ENCODE data around the gene FUBP3. TPM values are rescaled to one million over a fixed set of nuclear protein-coding genes. Genes with fewer than 3 reads are reported as not detected.

Gene FUBP3
- total RNA-seq, 1 donor from 2014 or later: 87.2 TPM

DNA sequence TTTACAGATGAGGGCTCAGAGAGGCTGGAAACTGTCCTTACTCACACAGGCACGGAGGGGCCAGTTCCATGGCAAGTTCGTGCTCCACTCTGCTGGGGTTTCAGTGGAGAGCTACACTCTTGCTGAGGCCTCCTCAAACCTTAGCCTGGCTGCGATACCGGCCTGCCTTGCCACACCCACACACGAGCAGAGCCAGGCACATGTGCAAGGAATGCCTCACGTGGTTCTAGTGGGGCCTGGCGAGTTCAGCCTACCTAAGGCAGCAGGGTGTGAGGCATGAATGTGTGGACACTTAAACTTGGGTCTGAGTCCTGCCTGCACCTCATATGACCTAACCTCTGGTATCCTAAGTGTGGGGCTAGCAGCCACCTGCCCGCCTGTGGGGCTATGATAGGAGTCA is 63.5 kb downstream of the FUBP3 start:
- H3F3A ChIP-seq (ENCODE audit: low read depth): peaks cover 18% of the 10 kb centered on the region
- peaks cover 16% of the 10 kb centered on the region for H4K20me1 ChIP-seq (ENCODE audit: low read depth)
- H3K36me3 Mint-ChIP-seq: peaks cover 3% of the 10 kb centered on the region
- H3K27ac Mint-ChIP-seq: no peak overlapping the region
- H3K79me2 ChIP-seq (ENCODE audit: low read depth): no peaks in the 10 kb centered on the region
- H3K4me2 ChIP-seq: no peak overlapping the region
- H3K4me3 ChIP-seq: no peak overlapping the region
- no peaks in the 10 kb centered on the region for H3K36me3 ChIP-seq
- no peak overlapping the region for H3K4me3 Mint-ChIP-seq
- H2AFZ ChIP-seq (replicated peaks): no peak overlapping the region
- no peak overlapping the region for H3K27ac ChIP-seq
- H3K4me1 Mint-ChIP-seq: peaks cover 10% of the 10 kb centered on the region
- no peak overlapping the region for H3K9ac ChIP-seq
- no peak for TF ChIP-seq EZH2 (IDR thresholded peaks at IDR 0.05)
- TF ChIP-seq, protein P1, sequence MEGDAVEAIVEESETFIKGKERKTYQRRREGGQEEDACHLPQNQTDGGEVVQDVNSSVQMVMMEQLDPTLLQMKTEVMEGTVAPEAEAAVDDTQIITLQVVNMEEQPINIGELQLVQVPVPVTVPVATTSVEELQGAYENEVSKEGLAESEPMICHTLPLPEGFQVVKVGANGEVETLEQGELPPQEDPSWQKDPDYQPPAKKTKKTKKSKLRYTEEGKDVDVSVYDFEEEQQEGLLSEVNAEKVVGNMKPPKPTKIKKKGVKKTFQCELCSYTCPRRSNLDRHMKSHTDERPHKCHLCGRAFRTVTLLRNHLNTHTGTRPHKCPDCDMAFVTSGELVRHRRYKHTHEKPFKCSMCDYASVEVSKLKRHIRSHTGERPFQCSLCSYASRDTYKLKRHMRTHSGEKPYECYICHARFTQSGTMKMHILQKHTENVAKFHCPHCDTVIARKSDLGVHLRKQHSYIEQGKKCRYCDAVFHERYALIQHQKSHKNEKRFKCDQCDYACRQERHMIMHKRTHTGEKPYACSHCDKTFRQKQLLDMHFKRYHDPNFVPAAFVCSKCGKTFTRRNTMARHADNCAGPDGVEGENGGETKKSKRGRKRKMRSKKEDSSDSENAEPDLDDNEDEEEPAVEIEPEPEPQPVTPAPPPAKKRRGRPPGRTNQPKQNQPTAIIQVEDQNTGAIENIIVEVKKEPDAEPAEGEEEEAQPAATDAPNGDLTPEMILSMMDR (IDR thresholded peaks at IDR 0.05): no peak
- TF ChIP-seq EZH2phosphoT487 (IDR thresholded peaks at IDR 0.05): no peak
- H3K27me3 ChIP-seq: no peaks in the 10 kb centered on the region
- H3K9me3 ChIP-seq (ENCODE audit: low read depth): peaks cover 3% of the 10 kb centered on the region
- no peak for DNase-seq (ENCODE audit: low spot score)
- H3K4me1 ChIP-seq: peaks cover 11% of the 10 kb centered on the region
- peaks cover 3% of the 10 kb centered on the region for H3K9me3 Mint-ChIP-seq
- H3K27me3 Mint-ChIP-seq (ENCODE audit: insufficient read depth, low read depth): peaks cover 3% of the 10 kb centered on the region

DNA sequence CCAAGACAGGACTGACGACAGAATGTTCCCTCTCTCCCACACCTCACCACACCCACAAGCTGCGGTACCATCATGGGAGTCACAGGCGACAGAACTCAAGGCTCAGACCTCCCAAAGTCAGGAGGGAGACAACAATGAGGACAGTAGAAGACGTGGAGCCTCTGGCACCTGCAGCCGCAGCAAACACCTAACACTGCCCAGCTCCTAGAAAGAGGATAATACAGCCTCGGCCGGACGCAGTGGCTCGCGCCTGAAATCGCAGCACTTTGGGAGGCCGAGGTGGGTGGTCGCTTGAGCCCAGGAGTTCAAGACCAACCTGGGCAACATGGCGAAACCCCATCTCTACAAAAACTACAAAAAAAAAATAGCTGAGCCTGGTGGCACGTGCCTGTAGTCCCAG is 71.8 kb downstream of the FUBP3 start:
- no peaks in the 10 kb centered on the region for H3F3A ChIP-seq (ENCODE audit: low read depth)
- peaks cover 3% of the 10 kb centered on the region for H3K9me3 Mint-ChIP-seq

DNA sequence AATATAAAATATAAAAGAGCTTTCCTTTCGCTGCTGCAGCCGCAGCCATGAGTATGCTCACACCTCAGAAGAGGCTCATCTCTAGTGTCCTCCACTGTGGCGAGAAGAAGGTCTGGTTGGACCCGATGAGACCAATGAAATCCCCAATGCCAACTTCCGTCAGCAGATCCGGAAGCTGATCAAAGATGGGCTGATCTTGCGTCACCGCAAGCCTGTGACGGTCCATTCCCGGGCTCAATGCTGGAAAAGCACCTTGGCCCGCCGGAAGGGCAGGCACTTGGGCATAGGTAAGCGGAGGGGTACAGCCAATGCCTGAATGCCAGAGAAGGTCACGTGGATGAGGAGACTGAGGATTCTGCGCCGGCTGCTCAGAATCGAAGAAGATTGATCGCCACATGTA is 72.4 kb downstream of the FUBP3 start:
- H3K4me3 Mint-ChIP-seq: no peak overlapping the region
- peaks cover 45% of the 10 kb centered on the region for H3K27me3 Mint-ChIP-seq (ENCODE audit: insufficient read depth, low read depth)

More for the DNA sequence above, 71.8 kb downstream of the FUBP3 start:
- Histone ChIP-seq H3K27ac (no peak overlapping the region), H3K9me3 (ENCODE audit: low read depth) (no peaks in the 10 kb centered on the region), H3K4me2 (no peak overlapping the region), H3K36me3 (no peaks in the 10 kb centered on the region), H3K27me3 (peaks cover 38% of the 10 kb centered on the region), H3K4me1 (no peaks in the 10 kb centered on the region), H2AFZ (replicated peaks) (no peak overlapping the region), H3K4me3 (no peak overlapping the region), H4K20me1 (ENCODE audit: low read depth) (no peaks in the 10 kb centered on the region), H3K79me2 (ENCODE audit: low read depth) (no peaks in the 10 kb centered on the region), H3K9ac (no peak overlapping the region)
- H3K4me3 Mint-ChIP-seq: no peak overlapping the region
- H3K27ac Mint-ChIP-seq: no peak overlapping the region
- TF ChIP-seq EZH2phosphoT487 (IDR thresholded peaks at IDR 0.05): no peak
- TF ChIP-seq EZH2 (IDR thresholded peaks at IDR 0.05): no peak
- TF ChIP-seq, protein P1 (IDR thresholded peaks at IDR 0.05): no peak
- DNase-seq (ENCODE audit: low spot score): no peak
- no peaks in the 10 kb centered on the region for H3K4me1 Mint-ChIP-seq
- peaks cover 41% of the 10 kb centered on the region for H3K27me3 Mint-ChIP-seq (ENCODE audit: insufficient read depth, low read depth)
- H3K36me3 Mint-ChIP-seq: no peaks in the 10 kb centered on the region

More for the DNA sequence above, 72.4 kb downstream of the FUBP3 start:
- TF ChIP-seq EZH2 (IDR thresholded peaks at IDR 0.05) (no peak), EZH2phosphoT487 (IDR thresholded peaks at IDR 0.05) (no peak)
- TF ChIP-seq, protein P1 (IDR thresholded peaks at IDR 0.05): no peak
- no peak overlapping the region for H3K4me3 ChIP-seq
- no peaks in the 10 kb centered on the region for H4K20me1 ChIP-seq (ENCODE audit: low read depth)
- peaks cover 43% of the 10 kb centered on the region for H3K27me3 ChIP-seq
- no peaks in the 10 kb centered on the region for H3K79me2 ChIP-seq (ENCODE audit: low read depth)
- Mint-ChIP-seq H3K36me3 (no peaks in the 10 kb centered on the region), H3K27ac (no peak overlapping the region), H3K9me3 (peaks cover 3% of the 10 kb centered on the region), H3K4me1 (no peaks in the 10 kb centered on the region)
- no peaks in the 10 kb centered on the region for H3K4me1 ChIP-seq
- H3K9me3 ChIP-seq (ENCODE audit: low read depth): no peaks in the 10 kb centered on the region
- H3K36me3 ChIP-seq: no peaks in the 10 kb centered on the region
- no peak overlapping the region for H3K9ac ChIP-seq
- no peak for DNase-seq (ENCODE audit: low spot score)
- H2AFZ ChIP-seq (replicated peaks): no peak overlapping the region
- no peak overlapping the region for H3K27ac ChIP-seq
- no peaks in the 10 kb centered on the region for H3F3A ChIP-seq (ENCODE audit: low read depth)
- no peak overlapping the region for H3K4me2 ChIP-seq

Data from neural progenitor cell (in vitro differentiated cells).